Ascending aorta (tissue), 2 donors: ENCODE measurements around the gene SLCO3A1. TPM values are rescaled to one million over a fixed set of nuclear protein-coding genes. Genes with fewer than 3 reads are reported as not detected.

Source experiments
- DNase-seq, 2 donors: peaks; one replicate each; pipeline ENCODE4 v3.0.0-alpha.2; 2019; ENCODE audit warnings: low spot score in 2 of 2
- H3K27ac ChIP-seq, 2 donors: fragments of 200-600 bp; sonication (generic); one replicate each; pipeline ENCODE4 v1.5.1; 2016 to 2017; ENCODE audit warnings: mild to moderate bottlenecking in 1 of 2
- H3K27me3 ChIP-seq: fragments of 200-600 bp; sonication (generic); one replicate; pipeline ENCODE4 v1.5.1; 2017
- H3K36me3 ChIP-seq, 2 donors: fragments of 200-600 bp; sonication (generic); one replicate each; pipeline ENCODE4 v1.5.1; 2016
- H3K4me1 ChIP-seq, 2 donors: fragments of 200-600 bp; sonication (generic); one replicate each; pipeline ENCODE4 v1.5.1; 2016 to 2017; ENCODE audit warnings: mild to moderate bottlenecking in 1 of 2
- H3K4me3 ChIP-seq, 2 donors: fragments of 200-600 bp; sonication (generic); one replicate each; pipeline ENCODE4 v1.5.1; 2016 to 2017; ENCODE audit warnings: mild to moderate bottlenecking in 1 of 2
- H3K9me3 ChIP-seq, 2 donors: fragments of 200-600 bp; sonication (generic); one replicate each; pipeline ENCODE4 v1.5.1; 2016
- intact Hi-C: fragments of 100-400 bp; cut with DNase I; formaldehyde crosslinking; loops from one replicate; pipeline ENCODE4 v1.15.1; 2023
- total RNA-seq: library from RNA; depleted of rRNA; stranded (reverse); fragments of >200 nt; gene quantifications from one replicate; pipeline ENCODE4 v1.1.0, GENCODE V29; 2016
- TF ChIP-seq, protein P1 (sequence below), 3 experiments: fragments of 200-600 bp in 2 of 3; fragments of 450-650 bp in 1 of 3; sonication (generic) in 2 of 3; IDR thresholded peaks; one replicate each; pipeline ENCODE4 v1.5.1; 2016 to 2019; ENCODE audit warnings: antibody characterized with exemption in 3 of 3, mild to moderate bottlenecking in 1 of 3, moderate library complexity in 1 of 3

The SLCO3A1 gene
- total RNA-seq, 1 donor from 2014 or later: 53.2 TPM

GRCh38 chr15:91896341-91897055 is 43.0 kb downstream of the SLCO3A1 start:
- Histone ChIP-seq H3K27me3 (no peaks in the 10 kb centered on the region), H3K4me1 (no peaks in the 10 kb centered on the region), H3K4me3 (no peak overlapping the region), H3K36me3 (no peaks in the 10 kb centered on the region), H3K27ac (no peak overlapping the region), H3K9me3 (peaks cover 0 to 11% of the 10 kb centered on the region in 2 donors)
- DNase-seq: no peak
- TF ChIP-seq, protein P1, sequence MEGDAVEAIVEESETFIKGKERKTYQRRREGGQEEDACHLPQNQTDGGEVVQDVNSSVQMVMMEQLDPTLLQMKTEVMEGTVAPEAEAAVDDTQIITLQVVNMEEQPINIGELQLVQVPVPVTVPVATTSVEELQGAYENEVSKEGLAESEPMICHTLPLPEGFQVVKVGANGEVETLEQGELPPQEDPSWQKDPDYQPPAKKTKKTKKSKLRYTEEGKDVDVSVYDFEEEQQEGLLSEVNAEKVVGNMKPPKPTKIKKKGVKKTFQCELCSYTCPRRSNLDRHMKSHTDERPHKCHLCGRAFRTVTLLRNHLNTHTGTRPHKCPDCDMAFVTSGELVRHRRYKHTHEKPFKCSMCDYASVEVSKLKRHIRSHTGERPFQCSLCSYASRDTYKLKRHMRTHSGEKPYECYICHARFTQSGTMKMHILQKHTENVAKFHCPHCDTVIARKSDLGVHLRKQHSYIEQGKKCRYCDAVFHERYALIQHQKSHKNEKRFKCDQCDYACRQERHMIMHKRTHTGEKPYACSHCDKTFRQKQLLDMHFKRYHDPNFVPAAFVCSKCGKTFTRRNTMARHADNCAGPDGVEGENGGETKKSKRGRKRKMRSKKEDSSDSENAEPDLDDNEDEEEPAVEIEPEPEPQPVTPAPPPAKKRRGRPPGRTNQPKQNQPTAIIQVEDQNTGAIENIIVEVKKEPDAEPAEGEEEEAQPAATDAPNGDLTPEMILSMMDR (IDR thresholded peaks at IDR 0.05): no peak
- intact Hi-C loops: no loop called here

GRCh38 chr15:91897585-91898372 is 44.3 kb downstream of the SLCO3A1 start:
- Histone ChIP-seq H3K4me1 (no peaks in the 10 kb centered on the region), H3K36me3 (no peaks in the 10 kb centered on the region), H3K27me3 (no peaks in the 10 kb centered on the region), H3K27ac (no peak overlapping the region), H3K9me3 (peaks cover 0 to 22% of the 10 kb centered on the region in 2 donors), H3K4me3 (no peak overlapping the region)
- no peak for DNase-seq
- intact Hi-C loops: no loop called here
- TF ChIP-seq, protein P1 (IDR thresholded peaks at IDR 0.05): no peak

DNA sequence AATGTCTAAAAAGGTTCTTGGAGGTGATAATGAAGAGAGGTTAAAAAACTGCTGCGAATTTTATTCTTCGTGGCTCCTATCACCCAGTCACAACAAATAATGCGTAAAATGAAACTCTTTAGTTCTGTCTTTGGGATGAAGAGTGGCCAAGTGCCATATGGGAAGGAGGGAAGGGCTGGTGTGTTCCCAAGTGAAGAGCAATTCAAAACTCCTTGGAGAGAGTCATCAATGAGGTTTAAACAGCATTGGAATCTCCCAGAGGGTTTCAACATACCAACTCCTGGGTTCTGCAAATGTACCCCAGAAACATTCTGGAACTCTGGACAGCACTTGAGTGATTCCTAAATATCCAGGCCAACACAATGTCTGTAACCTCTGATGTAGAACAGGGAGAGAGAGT is 45.3 kb downstream of the SLCO3A1 start:
- Histone ChIP-seq H3K27ac (no peak overlapping the region), H3K9me3 (peaks cover 0 to 22% of the 10 kb centered on the region in 2 donors), H3K27me3 (no peaks in the 10 kb centered on the region), H3K36me3 (no peaks in the 10 kb centered on the region), H3K4me1 (no peaks in the 10 kb centered on the region), H3K4me3 (no peak overlapping the region)
- intact Hi-C loops: no loop called here
- TF ChIP-seq, protein P1 (IDR thresholded peaks at IDR 0.05): no peak
- no peak for DNase-seq

- DNase-seq: no peak
- no peak overlapping the region for H3K4me3 ChIP-seq
- intact Hi-C loops: no loop called here
These were observed 51.4 kb downstream of the SLCO3A1 start for GRCh38 chr15:91904942-91905341.

DNA sequence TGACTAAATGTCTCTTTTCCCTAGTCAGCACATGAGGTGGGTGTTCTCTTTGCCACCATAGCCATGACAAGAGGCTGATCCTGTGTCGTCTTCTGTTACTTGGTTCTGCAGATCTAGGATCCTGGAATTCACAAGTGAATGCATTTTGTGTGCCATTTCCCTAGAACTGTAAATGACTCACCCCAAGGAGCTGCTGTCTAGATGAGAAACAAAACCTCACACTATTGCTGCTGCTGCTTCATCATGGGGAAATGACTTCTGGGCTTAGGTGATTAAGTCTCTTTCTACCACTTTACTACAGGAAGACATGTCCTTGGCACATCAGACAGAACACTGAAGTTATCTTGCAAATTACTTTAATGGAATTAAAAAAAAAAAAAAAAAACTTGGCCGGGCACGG is 54.9 kb downstream of the SLCO3A1 start:
- H3K27me3 ChIP-seq: no peaks in the 10 kb centered on the region
- intact Hi-C loops: no loop called here

More at GRCh38 chr15:91904942-91905341, 51.4 kb downstream of the SLCO3A1 start:
- peaks cover 0 to 22% of the 10 kb centered on the region in 2 donors for H3K9me3 ChIP-seq
- H3K4me1 ChIP-seq: no peaks in the 10 kb centered on the region
- no peaks in the 10 kb centered on the region for H3K36me3 ChIP-seq
- H3K27me3 ChIP-seq: no peaks in the 10 kb centered on the region
- TF ChIP-seq, protein P1 (IDR thresholded peaks at IDR 0.05): no peak
- H3K27ac ChIP-seq: no peak overlapping the region

More for the DNA sequence above, 54.9 kb downstream of the SLCO3A1 start:
- DNase-seq: peak in 1 of 2 donors; percentile 27
- no peak overlapping the region for H3K4me3 ChIP-seq
- H3K9me3 ChIP-seq: no peaks in the 10 kb centered on the region
- no peaks in the 10 kb centered on the region for H3K36me3 ChIP-seq
- no peaks in the 10 kb centered on the region for H3K4me1 ChIP-seq
- TF ChIP-seq, protein P1 (IDR thresholded peaks at IDR 0.05): no peak
- no peak overlapping the region for H3K27ac ChIP-seq
